Activated T-cell treated with anti-CD3 and anti-CD28 coated beads, Interleukin-2, amount 50 U/mL, for 72 hours (primary cell): ENCODE data around the gene OVOL2. TPM values are rescaled to one million over a fixed set of nuclear protein-coding genes. Genes with fewer than 3 reads are reported as not detected.
"Not testable (repeated sequence)": the region's sequence is repeated elsewhere in the genome, so short reads cannot be mapped to it uniquely, and the experiment has no call there.

Experiments
- ATAC-seq, 2 donors: fragments of 150-1000 bp; cut with Tn5 transposase; replicated peaks in 1 of 2; 2 replicates each; pipeline ENCODE4 v1.10.0; 2021; ENCODE audit warnings: moderate library complexity in 2 of 2, mild to moderate bottlenecking in 1 of 2
- DNase-seq, 2 donors: peaks; one replicate each; pipeline ENCODE4 v3.0.0; 2021 to 2022; ENCODE audit warnings: mixed read lengths in 1 of 2
- H3K27ac Mint-ChIP-seq: one replicate; pipeline ENCODE4 v1.8.0; 2022; ENCODE audit warnings: mild to moderate bottlenecking, moderate library complexity, mixed read lengths
- H3K27me3 Mint-ChIP-seq: one replicate; pipeline ENCODE4 v1.8.0; 2022; ENCODE audit warnings: low read depth, mixed read lengths
- H3K36me3 Mint-ChIP-seq, 2 donors: one replicate each; pipeline ENCODE4 v1.8.0; 2022; ENCODE audit warnings: mixed read lengths in 2 of 2, mild to moderate bottlenecking in 1 of 2; ENCODE audit not compliant: insufficient read depth in 2 of 2
- H3K4me1 Mint-ChIP-seq: one replicate; pipeline ENCODE4 v1.8.0; 2022; ENCODE audit warnings: low read depth, mixed read lengths
- H3K4me3 Mint-ChIP-seq, 2 donors: one replicate each; pipeline ENCODE4 v1.8.0; 2022; ENCODE audit warnings: mild to moderate bottlenecking in 2 of 2, mixed read lengths in 2 of 2, moderate library complexity in 2 of 2
- H3K9me3 Mint-ChIP-seq, 2 donors: one replicate each; pipeline ENCODE4 v1.8.0; 2022; ENCODE audit warnings: mixed read lengths in 2 of 2
- total RNA-seq, 2 donors: library from RNA; stranded (reverse); gene quantifications; one replicate each; pipeline ENCODE4 v1.2.3, GENCODE V29; 2022

Gene OVOL2
- total RNA-seq, 2 donors from 2014 or later, result 0.25 to 0.41 TPM

DNA sequence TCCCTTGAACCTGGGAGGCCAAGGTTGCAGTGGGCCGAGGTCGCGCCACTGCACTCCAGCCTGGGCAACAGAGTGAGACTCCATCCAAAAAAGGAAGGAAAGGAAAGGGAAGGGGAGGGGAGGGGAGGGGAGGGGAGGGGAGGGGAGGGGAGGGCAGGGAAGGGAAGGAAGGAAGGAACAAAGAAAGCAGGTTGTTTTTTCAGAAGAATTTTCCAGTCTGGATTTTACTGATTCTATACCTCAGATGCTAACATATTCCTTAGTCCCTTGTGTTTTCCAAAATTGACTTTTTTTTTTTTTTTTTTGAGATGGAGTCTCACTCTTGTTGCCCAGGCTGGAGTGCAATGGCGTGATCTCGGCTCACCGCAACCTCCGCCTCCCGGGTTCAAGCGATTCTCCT lies 23.1 kb upstream of the OVOL2 start:
- not testable (repeated sequence) for H3K4me1 Mint-ChIP-seq, ATAC-seq, H3K27me3 Mint-ChIP-seq, DNase-seq, H3K36me3 Mint-ChIP-seq, H3K27ac Mint-ChIP-seq, H3K4me3 Mint-ChIP-seq, H3K9me3 Mint-ChIP-seq

DNA sequence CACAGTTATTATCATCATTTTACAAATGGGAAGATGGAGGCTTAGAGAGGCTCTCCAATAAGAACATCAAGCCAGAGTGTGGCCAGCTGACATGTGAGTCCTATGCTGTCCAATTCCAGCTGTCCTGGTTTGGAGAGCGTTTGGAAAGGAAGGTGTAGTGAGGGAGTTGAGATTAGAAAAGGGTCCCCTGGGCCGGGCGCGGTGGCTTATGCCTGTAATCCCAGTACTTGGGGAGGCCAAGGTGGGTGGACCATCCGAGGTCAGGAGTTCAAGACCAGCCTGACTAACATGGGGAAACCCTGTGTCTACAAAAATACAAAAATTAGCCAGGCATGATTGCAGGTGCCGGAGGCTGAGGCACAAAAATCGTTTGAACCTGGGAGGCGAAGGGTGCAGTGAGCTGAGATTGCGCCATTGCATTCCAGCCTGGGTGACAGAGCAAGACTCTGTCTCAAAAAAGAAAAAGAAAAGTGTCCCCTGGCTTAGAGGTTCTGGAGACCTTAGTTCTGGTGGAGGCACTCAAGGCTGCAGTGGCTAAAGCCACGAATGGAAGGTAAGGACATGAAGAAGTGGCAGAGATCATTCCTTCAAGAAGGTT lies 22.1 kb upstream of the OVOL2 start:
- H3K36me3 Mint-ChIP-seq, result no peaks in the 10 kb centered on the region
- no peak overlapping the region for H3K4me3 Mint-ChIP-seq
- peaks cover 9% of the 10 kb centered on the region for H3K27me3 Mint-ChIP-seq
- no peak overlapping the region for H3K27ac Mint-ChIP-seq
- DNase-seq (no peak), ATAC-seq (no peak)
- H3K4me1 Mint-ChIP-seq, result no peaks in the 10 kb centered on the region
- no peaks in the 10 kb centered on the region for H3K9me3 Mint-ChIP-seq

DNA sequence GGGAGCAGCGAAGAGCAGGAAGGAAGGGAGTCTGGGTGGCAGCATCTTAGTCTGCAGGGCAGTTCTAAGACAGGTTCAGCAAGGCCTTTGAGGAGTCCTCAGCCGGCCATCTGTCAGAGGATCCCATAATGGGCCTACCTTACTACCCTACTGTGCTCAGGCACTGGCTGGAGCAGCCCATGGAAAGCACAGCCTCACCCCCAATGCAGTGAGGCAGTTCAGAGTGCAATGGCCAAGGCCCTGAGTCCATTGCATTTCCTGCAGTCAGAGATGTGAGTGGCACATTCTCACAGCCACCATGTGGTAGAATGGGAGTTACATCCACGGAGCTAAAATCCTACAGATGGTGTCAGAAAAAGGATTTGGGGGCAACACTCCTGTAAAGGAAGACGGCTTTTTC lies 19.4 kb upstream of the OVOL2 start:
- Mint-ChIP-seq H3K27ac (no peak overlapping the region), H3K4me1 (no peaks in the 10 kb centered on the region), H3K27me3 (peaks cover 14% of the 10 kb centered on the region), H3K9me3 (peaks cover 0 to 2% of the 10 kb centered on the region in 2 donors), H3K36me3 (no peaks in the 10 kb centered on the region), H3K4me3 (no peak overlapping the region)
- DNase-seq (no peak), ATAC-seq (no peak)

DNA sequence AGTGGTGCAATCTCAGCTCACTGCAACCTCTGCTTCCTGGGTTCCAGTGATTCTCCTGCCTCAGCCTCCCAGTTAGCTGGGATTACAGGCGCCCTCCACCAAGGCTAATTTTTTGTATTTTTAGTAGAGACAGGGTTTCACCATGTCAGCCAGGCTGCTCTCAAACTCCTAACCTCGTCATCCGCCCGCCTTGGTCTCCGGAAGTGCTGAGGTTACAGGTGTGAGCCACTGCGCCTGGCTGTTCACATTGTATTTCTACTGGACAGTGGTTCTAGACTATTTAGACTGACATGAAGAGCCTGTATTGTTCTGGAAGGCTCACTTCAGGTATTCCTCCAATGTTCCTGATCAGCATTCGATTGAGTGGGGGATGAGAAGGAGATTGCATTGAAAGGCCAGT lies 14.8 kb upstream of the OVOL2 start:
- H3K36me3 Mint-ChIP-seq, result no peaks in the 10 kb centered on the region
- no peak overlapping the region for H3K4me3 Mint-ChIP-seq
- peaks cover 27% of the 10 kb centered on the region for H3K27me3 Mint-ChIP-seq
- ATAC-seq, result no peak
- H3K9me3 Mint-ChIP-seq, result peaks cover 0 to 2% of the 10 kb centered on the region in 2 donors
- H3K4me1 Mint-ChIP-seq, result no peaks in the 10 kb centered on the region
- no peak for DNase-seq
- no peak overlapping the region for H3K27ac Mint-ChIP-seq

DNA sequence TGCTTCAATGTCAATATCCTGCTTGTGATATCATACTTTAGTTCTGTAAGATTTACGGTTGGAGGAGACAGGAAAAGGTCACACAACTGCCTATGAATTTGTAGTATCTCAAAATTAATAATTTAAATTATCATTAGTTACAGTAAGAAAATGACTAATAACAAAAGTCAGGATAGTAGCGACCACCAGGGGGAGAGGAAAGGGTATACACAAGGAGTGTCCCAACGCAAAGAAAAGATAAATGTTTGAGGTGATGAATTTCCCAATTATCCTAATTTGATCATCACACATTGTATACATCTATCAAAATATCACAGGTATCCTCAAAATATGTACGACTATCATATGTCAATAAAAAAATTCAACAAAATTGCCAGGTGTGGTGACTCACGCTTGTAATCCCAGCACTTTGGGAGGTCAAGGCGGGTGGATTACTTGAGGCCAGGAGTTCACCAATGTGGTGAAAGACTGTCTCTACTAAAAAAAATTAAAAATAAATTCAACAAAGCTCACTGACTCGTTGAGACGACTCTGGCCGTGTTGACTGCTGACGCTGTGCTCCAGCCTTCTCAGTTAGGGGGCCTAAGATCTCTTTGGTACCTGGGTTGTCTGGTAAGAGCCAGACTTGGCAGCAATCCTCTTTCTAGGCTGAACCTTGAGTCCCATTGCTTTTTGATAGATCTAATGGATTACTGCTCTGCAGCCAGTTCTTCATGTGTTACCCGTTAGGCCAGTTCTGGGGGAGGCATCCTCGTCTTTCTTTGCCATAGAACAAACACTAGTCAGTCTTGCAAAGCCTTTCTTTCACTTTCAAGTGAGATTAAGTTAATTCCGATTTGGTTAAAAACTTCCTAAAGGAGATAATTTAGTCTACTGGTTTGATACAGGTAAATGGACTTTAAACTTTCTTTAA lies 9.0 kb upstream of the OVOL2 start:
- H3K27ac Mint-ChIP-seq, result no peak overlapping the region
- ATAC-seq (no peak), DNase-seq (no peak)
- no peaks in the 10 kb centered on the region for H3K4me1 Mint-ChIP-seq
- no peaks in the 10 kb centered on the region for H3K36me3 Mint-ChIP-seq
- no peak overlapping the region for H3K4me3 Mint-ChIP-seq
- peaks cover 28% of the 10 kb centered on the region for H3K27me3 Mint-ChIP-seq
- no peaks in the 10 kb centered on the region for H3K9me3 Mint-ChIP-seq

DNA sequence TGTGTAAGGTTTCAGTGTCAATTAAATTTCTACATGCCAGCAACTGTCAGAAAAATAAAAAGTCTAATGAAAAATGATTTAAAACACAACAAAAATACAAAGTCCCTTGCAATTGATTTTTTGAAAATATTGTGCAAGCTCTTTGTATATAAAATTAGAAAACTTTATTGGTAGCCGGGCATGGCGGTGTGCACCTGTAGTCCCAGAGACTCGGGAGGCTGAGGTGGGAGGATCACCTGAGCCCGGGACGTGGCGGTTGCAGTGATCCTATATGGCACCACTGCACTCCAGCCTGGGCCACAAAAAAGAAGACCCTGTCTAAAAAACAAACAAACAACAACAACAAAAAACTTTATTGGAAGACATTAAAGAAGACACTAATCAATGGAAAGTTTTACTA lies 6.0 kb upstream of the OVOL2 start:
- Mint-ChIP-seq H3K36me3 (no peaks in the 10 kb centered on the region), H3K4me1 (no peaks in the 10 kb centered on the region), H3K27me3 (peaks cover 31% of the 10 kb centered on the region), H3K27ac (no peak overlapping the region), H3K9me3 (no peaks in the 10 kb centered on the region), H3K4me3 (no peak overlapping the region)
- DNase-seq, result no peak
- ATAC-seq, result no peak

DNA sequence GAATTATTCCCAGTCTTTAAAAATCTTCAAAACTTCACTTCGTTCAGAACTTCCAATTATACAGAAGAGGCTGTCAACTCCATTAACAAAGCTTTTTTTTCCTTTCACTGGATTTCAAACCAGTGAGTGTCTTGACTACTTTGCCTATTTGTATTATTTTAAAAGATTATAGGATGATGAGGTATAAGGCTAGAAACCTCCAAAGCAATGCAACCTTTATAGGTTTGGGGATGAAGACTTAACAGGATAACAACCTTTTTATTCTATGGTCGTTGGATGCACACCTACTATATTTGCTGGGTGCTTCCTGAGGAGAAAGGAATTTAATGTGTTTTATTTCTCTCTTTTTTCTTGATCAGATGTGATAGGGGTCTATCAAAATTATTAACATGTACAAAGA lies 1.9 kb upstream of the OVOL2 start:
- Mint-ChIP-seq H3K27me3 (peaks cover 54% of the 10 kb centered on the region), H3K27ac (no peak overlapping the region), H3K9me3 (no peaks in the 10 kb centered on the region), H3K4me3 (no peak overlapping the region), H3K36me3 (peaks cover 0 to 1% of the 10 kb centered on the region in 2 donors), H3K4me1 (peaks cover 4% of the 10 kb centered on the region)
- DNase-seq (no peak), ATAC-seq (no peak)

DNA sequence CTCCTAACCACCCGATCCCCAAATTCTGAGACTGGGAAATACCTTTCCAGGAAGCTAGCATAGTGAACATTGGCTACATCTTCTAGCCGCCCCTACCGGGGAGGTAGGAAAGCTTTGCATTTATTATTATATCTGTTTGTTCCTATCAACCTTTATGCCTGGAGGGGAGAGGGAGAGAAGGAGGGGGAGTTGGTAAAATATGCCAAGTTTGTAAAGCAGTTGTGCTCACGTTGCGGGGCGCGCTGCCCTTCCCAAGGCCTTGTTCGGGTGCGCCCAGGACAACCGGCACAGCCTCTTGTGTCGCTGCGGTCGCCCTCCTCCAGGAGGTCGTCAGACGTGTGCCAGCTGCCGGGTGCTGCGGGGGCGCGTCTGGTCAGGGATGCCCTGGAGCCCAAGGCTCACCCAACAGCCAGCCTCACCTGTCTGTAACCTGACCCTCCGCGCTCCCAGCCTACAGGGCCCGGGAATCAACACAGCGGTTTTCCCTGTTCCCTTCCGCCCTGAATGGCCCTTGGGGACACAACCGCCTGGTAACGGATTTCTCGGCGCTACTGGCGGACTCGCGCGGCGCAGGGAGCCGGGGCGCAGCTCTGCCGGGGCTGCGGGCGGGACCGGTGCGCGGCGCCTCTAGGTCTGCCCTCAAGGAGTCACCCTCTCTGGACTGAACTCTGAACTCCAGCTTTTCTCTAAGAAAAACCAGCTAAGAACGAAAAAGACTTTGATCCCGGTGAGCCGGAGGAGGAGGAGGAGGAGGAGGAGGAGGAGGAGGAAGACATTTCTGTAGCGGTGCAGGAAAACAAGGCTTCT lies 1.1 kb upstream of the OVOL2 start:
- Mint-ChIP-seq H3K27me3 (peaks cover 62% of the 10 kb centered on the region), H3K36me3 (peaks cover 0 to 1% of the 10 kb centered on the region in 2 donors), H3K9me3 (no peaks in the 10 kb centered on the region), H3K4me1 (peaks cover 4% of the 10 kb centered on the region), H3K27ac (no peak overlapping the region), H3K4me3 (peak overlapping the region; percentile 50 to 71)
- peak in 1 of 2 donors; percentile 6 for DNase-seq
- ATAC-seq, result no peak

DNA sequence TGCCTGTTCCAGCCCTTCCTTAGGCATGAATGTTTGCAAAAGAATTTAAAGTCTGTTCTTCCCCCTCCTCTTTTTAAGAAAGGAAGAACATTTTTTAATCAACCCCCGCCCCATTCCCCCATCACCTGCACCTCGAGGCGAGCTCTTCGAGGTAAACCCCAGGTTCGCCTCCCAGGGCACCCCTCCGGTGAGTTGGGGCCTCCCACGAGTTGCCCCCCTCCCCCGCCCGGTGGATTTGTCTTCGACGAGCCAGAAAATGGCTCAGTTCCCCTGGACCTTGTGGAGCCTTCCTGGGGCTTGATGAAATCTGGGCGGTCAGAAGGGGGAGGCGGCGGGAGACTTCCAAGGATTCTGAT lies 256 bp upstream of the OVOL2 start:
- Mint-ChIP-seq H3K27me3 (peaks cover 70% of the 10 kb centered on the region), H3K27ac (no peak overlapping the region), H3K36me3 (peaks cover 0 to 1% of the 10 kb centered on the region in 2 donors), H3K4me3 (peak overlapping the region; percentile 66 to 71), H3K9me3 (no peaks in the 10 kb centered on the region), H3K4me1 (peaks cover 4% of the 10 kb centered on the region)
- no peak for ATAC-seq
- no peak for DNase-seq

DNA sequence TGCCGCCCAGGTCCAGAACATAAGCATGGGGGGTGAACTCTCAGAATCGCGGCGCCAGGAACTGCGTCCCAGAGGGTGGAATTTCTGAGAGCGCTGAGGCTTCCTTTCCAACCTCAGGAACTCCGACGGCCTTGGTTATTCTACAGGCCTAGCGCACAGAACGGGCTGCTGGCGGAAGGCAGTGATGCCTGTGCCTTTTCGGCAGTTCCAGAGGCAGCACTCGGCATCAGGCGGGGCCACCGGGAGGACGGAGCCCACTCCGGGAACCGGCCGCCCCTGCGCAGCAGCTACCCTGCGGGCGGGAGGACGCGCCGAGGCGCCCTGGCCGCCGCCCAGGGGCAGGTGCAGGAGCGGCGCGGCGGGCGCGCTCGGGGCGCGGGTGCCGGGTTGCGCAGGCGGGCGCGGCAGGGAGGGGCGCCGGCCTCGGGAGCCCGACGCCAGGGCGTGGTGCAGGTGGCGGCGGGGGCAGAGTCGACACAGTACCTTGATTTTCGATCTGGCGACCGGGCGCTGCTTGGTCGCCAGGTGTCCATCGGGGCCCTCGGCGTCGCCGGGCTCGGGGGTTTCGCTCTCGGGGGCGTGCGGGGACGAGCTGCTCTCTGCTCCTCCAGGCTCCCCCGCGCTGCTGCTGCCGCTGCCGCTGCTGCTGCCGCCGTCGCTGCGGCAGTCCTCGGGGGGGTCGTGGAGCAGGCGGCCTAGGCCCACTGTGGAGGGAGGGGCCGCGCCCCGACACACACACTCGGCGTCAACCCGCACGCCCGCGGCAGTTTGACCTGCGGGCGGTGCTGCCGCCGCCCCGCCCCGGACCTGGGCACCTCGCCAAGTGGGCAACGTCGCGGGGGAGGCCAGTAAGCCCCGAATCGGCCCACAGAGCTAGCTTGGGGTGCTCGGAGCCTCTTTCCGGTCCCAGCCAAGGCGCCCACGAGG lies 1.3 kb downstream of the OVOL2 start:
- peak overlapping the region; percentile 78 to 81 for H3K4me3 Mint-ChIP-seq
- ATAC-seq (peak; percentile 67 to 71), DNase-seq (peak; percentile 18 to 28)
- no peaks in the 10 kb centered on the region for H3K9me3 Mint-ChIP-seq
- H3K27me3 Mint-ChIP-seq, result peaks cover 68% of the 10 kb centered on the region
- no peak overlapping the region for H3K27ac Mint-ChIP-seq
- H3K4me1 Mint-ChIP-seq, result peaks cover 4% of the 10 kb centered on the region
- peaks cover 0 to 1% of the 10 kb centered on the region in 2 donors for H3K36me3 Mint-ChIP-seq

DNA sequence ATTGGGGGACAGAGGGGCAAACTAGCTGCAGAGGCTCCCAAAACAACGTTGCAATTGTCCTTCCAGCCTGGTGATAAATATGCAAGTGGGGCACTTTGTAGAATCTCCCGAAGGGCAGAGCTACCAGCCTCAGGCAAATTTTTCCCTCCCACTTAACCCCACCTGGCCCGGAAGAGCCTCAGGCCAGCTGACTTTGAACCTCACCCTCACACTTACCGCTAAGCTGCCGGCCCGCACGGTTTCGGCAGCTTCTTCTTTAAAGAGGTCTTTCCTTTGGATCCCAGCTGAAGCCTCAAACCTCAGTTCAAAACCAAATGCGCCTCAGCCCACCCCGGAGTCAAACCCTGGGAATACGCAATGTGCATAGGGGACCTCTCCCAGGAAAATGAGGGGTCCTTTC lies 2.5 kb downstream of the OVOL2 start:
- H3K4me3 Mint-ChIP-seq, result no peak overlapping the region

DNA sequence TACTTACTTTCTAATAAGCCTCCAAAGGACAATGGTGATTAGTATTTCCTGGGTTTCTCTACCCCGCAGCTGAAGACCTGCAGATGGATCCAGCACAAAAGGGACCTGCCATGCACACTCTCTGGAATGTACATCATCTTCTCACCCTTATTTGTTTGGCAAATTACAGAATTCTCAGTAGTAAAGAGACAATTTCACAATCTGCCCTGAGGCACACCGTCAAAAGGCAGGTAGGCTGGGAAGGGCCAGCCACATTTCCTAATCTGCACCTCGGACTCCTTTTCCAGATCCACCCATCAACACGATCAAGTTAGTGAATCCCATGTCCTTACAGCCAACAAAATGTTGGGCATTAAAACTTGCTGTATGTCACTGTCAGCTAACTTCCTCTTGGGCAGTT lies 4.9 kb downstream of the OVOL2 start:
- Mint-ChIP-seq H3K27me3 (peaks cover 44% of the 10 kb centered on the region), H3K4me3 (no peak overlapping the region), H3K9me3 (no peaks in the 10 kb centered on the region), H3K4me1 (peaks cover 4% of the 10 kb centered on the region), H3K27ac (no peak overlapping the region), H3K36me3 (peaks cover 0 to 1% of the 10 kb centered on the region in 2 donors)
- DNase-seq (no peak), ATAC-seq (no peak)

More for the DNA sequence above, 2.5 kb downstream of the OVOL2 start:
- DNase-seq (no peak), ATAC-seq (no peak)
- Mint-ChIP-seq H3K27ac (no peak overlapping the region), H3K36me3 (peaks cover 0 to 1% of the 10 kb centered on the region in 2 donors), H3K27me3 (peaks cover 67% of the 10 kb centered on the region), H3K9me3 (no peaks in the 10 kb centered on the region), H3K4me1 (peaks cover 4% of the 10 kb centered on the region)
